ENCODE data around the gene FTSJ3. TPM values are rescaled to one million over a fixed set of nuclear protein-coding genes. Genes with fewer than 3 reads are reported as not detected.

FTSJ3 gene
- total and polyA plus RNA-seq, 2 of the 13 experiments (the other 11 are each of a cell fraction or from before 2014, with no cell fraction given), result 26.0 to 64.2 TPM

GRCh38 chr17:63773272-63774140, 54.0 kb downstream of the FTSJ3 start, which contains the start of gene CCDC47 (continued):
- no peak for TF ChIP-seq HNF4G (IDR thresholded peaks at IDR 0.05; ENCODE audit: borderline replicate concordance, low read depth, low read length)
- peak; percentile 69; the same call in 1 of the 2 replicates for TF ChIP-seq HNF4G (CRISPR knock-in tag; IDR thresholded peaks at IDR 0.05; ENCODE audit: borderline replicate concordance, low read depth)
- peak; percentile 77; the same call in 1 of the 2 replicates for TF ChIP-seq ZNF792 (CRISPR knock-in tag; IDR thresholded peaks at IDR 0.05)
- no peak for TF ChIP-seq NR1H2 (CRISPR knock-in tag; IDR thresholded peaks at IDR 0.05; ENCODE audit: borderline replicate concordance, low read depth)
- TF ChIP-seq ZNF816 (CRISPR knock-in tag; IDR thresholded peaks at IDR 0.05; ENCODE audit: borderline replicate concordance), result peak; percentile 97
- TF ChIP-seq MXD3 (CRISPR knock-in tag; IDR thresholded peaks at IDR 0.05), result peak; percentile 76
- TF ChIP-seq HNRNPLL (IDR thresholded peaks at IDR 0.05; ENCODE audit: low read depth, low read length, poor library complexity, severe bottlenecking), result peak; percentile 100
- TF ChIP-seq AKAP8 (CRISPR knock-in tag; IDR thresholded peaks at IDR 0.05), result 0 out of 2 replicates have a peak, but pooled peaks have one; percentile 72
- peak; percentile 99 for TF ChIP-seq ETV5 (CRISPR knock-in tag; IDR thresholded peaks at IDR 0.05; ENCODE audit: borderline replicate concordance)
- peak; percentile 88 for TF ChIP-seq ZNF256 (CRISPR knock-in tag; conservative IDR thresholded peaks at IDR 0.05)
- no peak for TF ChIP-seq ZSCAN9 (CRISPR knock-in tag; IDR thresholded peaks at IDR 0.05; ENCODE audit: borderline replicate concordance)
- TF ChIP-seq ATF7 (IDR thresholded peaks at IDR 0.05), result peak; percentile 94
- TF ChIP-seq ATF7 (CRISPR knock-in tag; IDR thresholded peaks at IDR 0.05), result peak; percentile 99
- peak; percentile 88 for TF ChIP-seq POLR2G (IDR thresholded peaks at IDR 0.05; ENCODE audit: low read depth, low read length)
- TF ChIP-seq TP53 (CRISPR knock-in tag; conservative IDR thresholded peaks at IDR 0.05), result peak; percentile 26; the same call in 1 of the 2 replicates
- TF ChIP-seq ZFY (CRISPR knock-in tag; IDR thresholded peaks at IDR 0.05), result peak; percentile 99
- no peak for TF ChIP-seq ZNF652 (CRISPR knock-in tag; IDR thresholded peaks at IDR 0.05; ENCODE audit: borderline replicate concordance, low read depth)
- TF ChIP-seq ZNF780A (CRISPR knock-in tag; IDR thresholded peaks at IDR 0.05), result peak; percentile 60
- TF ChIP-seq RFXAP (CRISPR knock-in tag; IDR thresholded peaks at IDR 0.05; ENCODE audit: borderline replicate concordance), result peak; percentile 75; the same call in 1 of the 2 replicates
- TF ChIP-seq SKI (IDR thresholded peaks at IDR 0.05; ENCODE audit: partially characterized antibody), result peak; percentile 67
- TF ChIP-seq ARID4A (CRISPR knock-in tag; IDR thresholded peaks at IDR 0.05; ENCODE audit: borderline replicate concordance), result peak; percentile 99
- TF ChIP-seq ZNF577 (CRISPR knock-in tag; IDR thresholded peaks at IDR 0.05; ENCODE audit: borderline replicate concordance, low read depth), result no peak
- TF ChIP-seq SRY (CRISPR knock-in tag; IDR thresholded peaks at IDR 0.05), result peak; percentile 83; the same call in 1 of the 2 replicates
- TF ChIP-seq RXRA (CRISPR knock-in tag; IDR thresholded peaks at IDR 0.05), result peak; percentile 82
- peak; percentile 96 for TF ChIP-seq RBFOX2 (IDR thresholded peaks at IDR 0.05; ENCODE audit: low read depth, low read length)

All from HepG2 (cell line).